Hepatocyte (in vitro differentiated cells): ENCODE measurements around the gene IAPP. TPM values are rescaled to one million over a fixed set of nuclear protein-coding genes. Genes with fewer than 3 reads are reported as not detected.

Source experiments
- DNase-seq: peaks from one replicate; pipeline ENCODE4 v3.0.0-alpha.2; 2016; ENCODE audit warnings: low spot score
- H2AFZ ChIP-seq: fragments of 200-600 bp; sonication (generic); 2 replicates; pipeline ENCODE4 v1.6.0; 2016; ENCODE audit warnings: antibody characterized with exemption, mild to moderate bottlenecking
- H3K27ac ChIP-seq: fragments of 200-600 bp; sonication (generic); 2 replicates; pipeline ENCODE4 v1.5.1; 2016; ENCODE audit warnings: mild to moderate bottlenecking
- H3K27me3 ChIP-seq: fragments of 200-600 bp; sonication (generic); 2 replicates; pipeline ENCODE4 v1.6.1; 2016
- H3K36me3 ChIP-seq: fragments of 200-600 bp; sonication (generic); replicated peaks from 2 replicates; pipeline ENCODE4 v1.5.1; 2016; ENCODE audit warnings: low read depth; ENCODE audit not compliant: insufficient read depth
- H3K4me1 ChIP-seq: fragments of 200-600 bp; sonication (generic); 2 replicates; pipeline ENCODE4 v1.5.1; 2016; ENCODE audit warnings: mild to moderate bottlenecking, moderate library complexity; ENCODE audit not compliant: insufficient read depth
- H3K4me2 ChIP-seq: fragments of 200-600 bp; sonication (generic); 2 replicates; pipeline ENCODE4 v1.6.0; 2016
- H3K4me3 ChIP-seq: fragments of 200-600 bp; sonication (generic); 2 replicates; pipeline ENCODE4 v1.5.1; 2016; ENCODE audit warnings: mild to moderate bottlenecking
- H3K79me2 ChIP-seq: fragments of 200-600 bp; sonication (generic); 2 replicates; pipeline ENCODE4 v1.6.0; 2017; ENCODE audit warnings: mild to moderate bottlenecking
- H3K9me2 ChIP-seq: fragments of 200-600 bp; sonication (generic); replicated peaks from 2 replicates; pipeline ENCODE4 v1.6.0; 2017; ENCODE audit warnings: mild to moderate bottlenecking; ENCODE audit not compliant: insufficient read depth
- H3K9me3 ChIP-seq: fragments of 200-600 bp; sonication (generic); 2 replicates; pipeline ENCODE4 v1.5.1; 2016; ENCODE audit warnings: low read depth, mild to moderate bottlenecking
- H4K20me1 ChIP-seq: fragments of 200-600 bp; sonication (generic); 2 replicates; pipeline ENCODE4 v1.6.0; 2016; ENCODE audit warnings: mild to moderate bottlenecking; ENCODE audit not compliant: insufficient read depth, poor library complexity, severe bottlenecking
- EZH2 ChIP-seq: fragments of 200-600 bp; sonication (generic); IDR thresholded peaks from 2 replicates; pipeline ENCODE4 v1.6.1; 2016; ENCODE audit warnings: antibody characterized with exemption, mild to moderate bottlenecking, borderline replicate concordance
- EZH2phosphoT487 ChIP-seq: fragments of 200-600 bp; sonication (generic); IDR thresholded peaks from one replicate; pipeline ENCODE4 v1.6.1; 2018; ENCODE audit warnings: antibody characterized with exemption, mild to moderate bottlenecking, low read depth, moderate library complexity; ENCODE audit not compliant: unreplicated experiment, severe bottlenecking
- WGBS: methylation state at CpG from one replicate; pipeline ENCODE4 v1.1.6; 2016; ENCODE audit warnings: low lambda C conversion rate; ENCODE audit errors: missing lambda C conversion rate; 5-methylcytosine and 5-hydroxymethylcytosine counted together
- polyA plus RNA-seq: library from polyadenylated mRNA; unstranded; fragments of >200 nt; fragmentation: Nextera tagmentation; extraction: Ambion mirVana; gene quantifications from 2 replicates; pipeline ENCODE4 v1.2.1, GENCODE V29; 2016
- total RNA-seq: library from RNA; depleted of rRNA; stranded (reverse); fragments of >200 nt; gene quantifications from 2 replicates; pipeline ENCODE4 v1.2.3, GENCODE V29; 2014
- TF ChIP-seq, protein P1 (sequence below): fragments of 200-600 bp; sonication (generic); IDR thresholded peaks from 2 replicates; pipeline ENCODE4 v1.5.1; 2016; ENCODE audit warnings: antibody characterized with exemption, mild to moderate bottlenecking; ENCODE audit not compliant: poor library complexity

Gene IAPP
- total and polyA plus RNA-seq, 2 experiments from 2014 or later: not detected

DNA sequence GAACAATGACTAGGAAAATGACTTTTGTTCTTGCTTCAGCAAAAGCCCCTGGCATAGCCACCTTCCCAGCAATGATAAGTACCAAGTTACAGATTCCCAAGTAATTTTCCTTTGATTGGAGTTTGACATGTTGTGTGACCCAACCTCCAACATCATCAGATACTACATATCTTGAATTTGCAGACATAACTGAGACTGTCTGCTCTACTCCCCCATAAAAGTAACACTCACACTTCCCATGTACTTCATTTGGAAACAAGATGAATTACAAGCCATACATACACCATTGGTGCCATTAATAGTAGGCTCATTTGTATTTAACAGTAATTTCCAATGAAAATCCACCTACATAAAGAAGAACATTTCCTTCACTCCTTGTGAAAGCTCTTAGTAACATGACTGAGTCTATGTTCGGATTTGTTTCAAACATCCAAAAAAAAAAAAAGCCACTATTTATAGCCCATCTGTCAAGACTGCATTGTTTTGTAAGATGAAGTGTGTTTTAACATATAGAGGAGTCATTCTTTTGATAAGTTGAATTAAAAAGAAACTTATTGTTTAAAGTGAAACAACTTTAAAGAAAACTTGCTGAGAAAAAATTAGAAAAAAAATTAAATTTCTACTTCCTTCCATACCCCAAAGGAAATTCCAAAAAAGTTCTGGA, 26.0 kb upstream of the IAPP start:
- Histone ChIP-seq H4K20me1 (no peaks in the 10 kb centered on the region), H3K36me3 (no peaks in the 10 kb centered on the region), H3K9me3 (no peaks in the 10 kb centered on the region), H3K4me1 (no peaks in the 10 kb centered on the region), H3K4me3 (no peak overlapping the region), H2AFZ (no peak overlapping the region), H3K4me2 (no peak overlapping the region), H3K27me3 (no peaks in the 10 kb centered on the region), H3K79me2 (no peaks in the 10 kb centered on the region), H3K9me2 (no peaks in the 10 kb centered on the region), H3K27ac (no peak overlapping the region)
- DNase-seq: no peak
- 86% methylated on average over 1 of the region's 1 CpG for WGBS
- TF ChIP-seq EZH2 (no peak), EZH2phosphoT487 (no peak)
- TF ChIP-seq, protein P1, sequence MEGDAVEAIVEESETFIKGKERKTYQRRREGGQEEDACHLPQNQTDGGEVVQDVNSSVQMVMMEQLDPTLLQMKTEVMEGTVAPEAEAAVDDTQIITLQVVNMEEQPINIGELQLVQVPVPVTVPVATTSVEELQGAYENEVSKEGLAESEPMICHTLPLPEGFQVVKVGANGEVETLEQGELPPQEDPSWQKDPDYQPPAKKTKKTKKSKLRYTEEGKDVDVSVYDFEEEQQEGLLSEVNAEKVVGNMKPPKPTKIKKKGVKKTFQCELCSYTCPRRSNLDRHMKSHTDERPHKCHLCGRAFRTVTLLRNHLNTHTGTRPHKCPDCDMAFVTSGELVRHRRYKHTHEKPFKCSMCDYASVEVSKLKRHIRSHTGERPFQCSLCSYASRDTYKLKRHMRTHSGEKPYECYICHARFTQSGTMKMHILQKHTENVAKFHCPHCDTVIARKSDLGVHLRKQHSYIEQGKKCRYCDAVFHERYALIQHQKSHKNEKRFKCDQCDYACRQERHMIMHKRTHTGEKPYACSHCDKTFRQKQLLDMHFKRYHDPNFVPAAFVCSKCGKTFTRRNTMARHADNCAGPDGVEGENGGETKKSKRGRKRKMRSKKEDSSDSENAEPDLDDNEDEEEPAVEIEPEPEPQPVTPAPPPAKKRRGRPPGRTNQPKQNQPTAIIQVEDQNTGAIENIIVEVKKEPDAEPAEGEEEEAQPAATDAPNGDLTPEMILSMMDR: no peak

DNA sequence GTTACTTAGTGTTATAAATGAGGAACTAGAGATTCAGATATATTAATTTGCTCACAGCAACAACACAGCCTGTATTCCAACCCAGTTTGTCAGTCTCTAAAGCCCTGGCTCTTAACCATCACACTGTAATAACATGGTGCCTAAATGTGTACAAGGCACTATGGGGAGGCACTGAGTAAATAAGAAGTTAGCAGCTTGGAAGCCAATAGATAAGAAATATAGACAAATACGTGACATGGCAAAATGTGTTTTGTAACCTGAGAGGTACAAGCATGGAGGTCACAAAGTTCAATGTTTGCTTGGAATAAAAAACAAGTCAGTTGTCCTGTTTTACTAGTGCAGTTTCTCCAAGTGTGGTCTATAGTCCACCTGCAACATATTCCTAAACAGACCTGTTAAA, 21.7 kb upstream of the IAPP start:
- no peaks in the 10 kb centered on the region for H3K79me2 ChIP-seq
- no peaks in the 10 kb centered on the region for H3K9me3 ChIP-seq
- no peak overlapping the region for H3K27ac ChIP-seq
- no peak overlapping the region for H3K4me3 ChIP-seq
- H3K9me2 ChIP-seq: no peaks in the 10 kb centered on the region
- no peaks in the 10 kb centered on the region for H4K20me1 ChIP-seq
- no peak overlapping the region for H2AFZ ChIP-seq
- DNase-seq: peak; percentile 15
- no peak for TF ChIP-seq EZH2phosphoT487
- TF ChIP-seq, protein P1: no peak
- TF ChIP-seq EZH2: no peak
- 50% methylated on average over 1 of the region's 1 CpG for WGBS
- no peak overlapping the region for H3K4me2 ChIP-seq
- no peaks in the 10 kb centered on the region for H3K4me1 ChIP-seq
- H3K36me3 ChIP-seq: no peaks in the 10 kb centered on the region
- H3K27me3 ChIP-seq: no peaks in the 10 kb centered on the region

DNA sequence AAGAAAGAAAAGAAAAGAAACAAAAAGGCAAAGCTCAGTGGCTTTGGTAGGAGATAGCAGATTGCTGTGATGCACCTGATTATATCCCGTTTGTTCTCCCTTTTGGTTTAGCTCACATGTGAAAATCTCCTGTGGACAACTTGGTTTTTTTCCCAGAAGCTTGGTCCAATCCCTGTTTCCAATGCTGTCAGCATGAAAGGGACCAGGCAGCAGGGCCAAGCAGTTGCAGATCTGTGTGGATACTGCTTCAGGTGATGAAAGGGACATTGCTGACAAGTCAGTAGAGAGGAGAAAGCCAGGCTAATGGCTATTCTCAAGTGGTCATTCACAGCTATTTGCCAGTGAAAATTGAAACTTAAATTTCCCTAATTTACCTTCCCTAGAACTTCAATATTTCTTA, 19.2 kb upstream of the IAPP start:
- H3K36me3 ChIP-seq: no peaks in the 10 kb centered on the region
- DNase-seq: no peak
- no peaks in the 10 kb centered on the region for H3K9me2 ChIP-seq
- no peak overlapping the region for H3K4me3 ChIP-seq
- WGBS: 63% methylated on average over 1 of the region's 1 CpG
- no peaks in the 10 kb centered on the region for H3K27me3 ChIP-seq
- H3K4me1 ChIP-seq: no peaks in the 10 kb centered on the region
- no peak overlapping the region for H2AFZ ChIP-seq
- no peak overlapping the region for H3K27ac ChIP-seq
- TF ChIP-seq EZH2phosphoT487 (no peak), EZH2 (no peak)
- TF ChIP-seq, protein P1: no peak
- H4K20me1 ChIP-seq: no peaks in the 10 kb centered on the region
- no peaks in the 10 kb centered on the region for H3K79me2 ChIP-seq
- H3K9me3 ChIP-seq: no peaks in the 10 kb centered on the region
- H3K4me2 ChIP-seq: no peak overlapping the region

DNA sequence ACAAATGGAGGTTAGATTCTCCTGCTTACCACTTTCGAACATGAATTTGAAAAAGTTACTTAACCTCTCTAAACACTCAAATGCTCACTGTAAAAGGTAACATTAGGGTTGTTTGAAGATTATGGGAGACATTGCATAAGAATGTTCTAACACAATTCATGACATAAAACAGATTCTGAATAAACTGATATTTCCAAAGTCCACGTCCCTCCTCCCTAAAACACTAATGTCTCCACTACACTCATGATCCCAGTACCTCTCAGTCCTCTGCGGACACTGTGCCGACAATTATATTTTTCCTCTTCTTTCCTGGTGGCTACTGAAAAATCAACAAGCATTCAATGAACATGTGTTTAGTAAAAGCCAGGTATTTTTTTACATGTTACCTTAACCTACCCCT, 18.8 kb upstream of the IAPP start:
- Histone ChIP-seq H3K9me2 (no peaks in the 10 kb centered on the region), H3K4me3 (no peak overlapping the region), H3K9me3 (no peaks in the 10 kb centered on the region), H3K4me2 (no peak overlapping the region), H4K20me1 (no peaks in the 10 kb centered on the region), H3K27ac (no peak overlapping the region), H3K79me2 (no peaks in the 10 kb centered on the region), H2AFZ (no peak overlapping the region), H3K27me3 (no peaks in the 10 kb centered on the region), H3K4me1 (no peaks in the 10 kb centered on the region), H3K36me3 (no peaks in the 10 kb centered on the region)
- DNase-seq: no peak
- WGBS: 91% methylated on average over 4 of the region's 4 CpGs
- TF ChIP-seq, protein P1: no peak
- no peak for TF ChIP-seq EZH2phosphoT487
- TF ChIP-seq EZH2: no peak
